ENCODE data around the gene SWT1. TPM values are rescaled to one million over a fixed set of nuclear protein-coding genes. Genes with fewer than 3 reads are reported as not detected.

SWT1 gene
- total RNA-seq, 2 donors from 2014 or later: 7.3 to 14.3 TPM

DNA sequence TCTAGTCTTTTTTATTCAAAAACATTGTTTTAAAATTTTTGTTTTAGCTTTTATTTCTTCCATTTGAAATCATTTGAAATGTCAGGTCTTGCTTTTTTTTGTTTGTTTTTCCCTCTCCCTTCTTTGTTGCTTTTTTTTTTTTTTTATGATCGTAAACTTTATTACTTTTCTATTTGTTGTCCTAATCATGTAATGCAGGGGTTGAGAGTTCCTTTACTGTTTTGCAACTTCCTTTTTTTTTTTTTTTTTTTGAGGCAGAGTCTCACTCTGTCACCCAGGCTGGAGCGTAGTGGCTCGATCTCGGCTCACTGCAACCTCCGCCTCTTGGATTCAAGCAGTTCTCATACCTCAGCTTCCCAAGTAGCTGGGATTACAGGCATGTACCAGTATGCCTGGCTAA, 135.3 kb downstream of the SWT1 start:
- no peak overlapping the region for H3K4me3 ChIP-seq
- intact Hi-C loops (cut with DNase I): no loop called here
- no peak overlapping the region for H3K27ac ChIP-seq
- no peaks in the 10 kb centered on the region for H3K9me3 ChIP-seq
- no peaks in the 10 kb centered on the region for H3K27me3 ChIP-seq (replicated peaks; ENCODE audit: insufficient read depth)
- 59% methylated on average over 5 of the region's 5 CpGs for WGBS
- H3K36me3 ChIP-seq: no peaks in the 10 kb centered on the region
- no peak for DNase-seq (ENCODE audit: low spot score)
- H3K4me1 ChIP-seq (replicated peaks): no peaks in the 10 kb centered on the region
- TF ChIP-seq, protein P1, sequence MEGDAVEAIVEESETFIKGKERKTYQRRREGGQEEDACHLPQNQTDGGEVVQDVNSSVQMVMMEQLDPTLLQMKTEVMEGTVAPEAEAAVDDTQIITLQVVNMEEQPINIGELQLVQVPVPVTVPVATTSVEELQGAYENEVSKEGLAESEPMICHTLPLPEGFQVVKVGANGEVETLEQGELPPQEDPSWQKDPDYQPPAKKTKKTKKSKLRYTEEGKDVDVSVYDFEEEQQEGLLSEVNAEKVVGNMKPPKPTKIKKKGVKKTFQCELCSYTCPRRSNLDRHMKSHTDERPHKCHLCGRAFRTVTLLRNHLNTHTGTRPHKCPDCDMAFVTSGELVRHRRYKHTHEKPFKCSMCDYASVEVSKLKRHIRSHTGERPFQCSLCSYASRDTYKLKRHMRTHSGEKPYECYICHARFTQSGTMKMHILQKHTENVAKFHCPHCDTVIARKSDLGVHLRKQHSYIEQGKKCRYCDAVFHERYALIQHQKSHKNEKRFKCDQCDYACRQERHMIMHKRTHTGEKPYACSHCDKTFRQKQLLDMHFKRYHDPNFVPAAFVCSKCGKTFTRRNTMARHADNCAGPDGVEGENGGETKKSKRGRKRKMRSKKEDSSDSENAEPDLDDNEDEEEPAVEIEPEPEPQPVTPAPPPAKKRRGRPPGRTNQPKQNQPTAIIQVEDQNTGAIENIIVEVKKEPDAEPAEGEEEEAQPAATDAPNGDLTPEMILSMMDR (IDR thresholded peaks at IDR 0.05): no peak
- TF ChIP-seq POLR2AphosphoS5 (IDR thresholded peaks at IDR 0.05) (no peak), POLR2A (IDR thresholded peaks at IDR 0.05) (no peak)

GRCh38 chr1:185293967-185294542, 137.1 kb downstream of the SWT1 start:
- Histone ChIP-seq H3K4me1 (replicated peaks) (no peaks in the 10 kb centered on the region), H3K27ac (no peak overlapping the region), H3K4me3 (no peak overlapping the region), H3K36me3 (no peaks in the 10 kb centered on the region), H3K9me3 (no peaks in the 10 kb centered on the region), H3K27me3 (replicated peaks; ENCODE audit: insufficient read depth) (no peaks in the 10 kb centered on the region)
- no peak for TF ChIP-seq POLR2A (IDR thresholded peaks at IDR 0.05)
- no peak for TF ChIP-seq POLR2AphosphoS5 (IDR thresholded peaks at IDR 0.05)
- TF ChIP-seq, protein P1 (IDR thresholded peaks at IDR 0.05): no peak
- intact Hi-C loops (cut with DNase I): no loop called here
- no peak for DNase-seq (ENCODE audit: low spot score)
- WGBS: 100% methylated on average over 1 of the region's 1 CpG

GRCh38 chr1:185295091-185295490, 138.1 kb downstream of the SWT1 start:
- Histone ChIP-seq H3K27ac (no peak overlapping the region), H3K4me1 (replicated peaks) (no peaks in the 10 kb centered on the region), H3K4me3 (no peak overlapping the region), H3K36me3 (peaks cover 0 to 8% of the 10 kb centered on the region in 2 donors), H3K9me3 (no peaks in the 10 kb centered on the region), H3K27me3 (replicated peaks; ENCODE audit: insufficient read depth) (no peaks in the 10 kb centered on the region)
- intact Hi-C loops (cut with DNase I): no loop called here
- no peak for DNase-seq (ENCODE audit: low spot score)
- TF ChIP-seq POLR2A (IDR thresholded peaks at IDR 0.05) (no peak), POLR2AphosphoS5 (IDR thresholded peaks at IDR 0.05) (no peak)
- TF ChIP-seq, protein P1 (IDR thresholded peaks at IDR 0.05): no peak

DNA sequence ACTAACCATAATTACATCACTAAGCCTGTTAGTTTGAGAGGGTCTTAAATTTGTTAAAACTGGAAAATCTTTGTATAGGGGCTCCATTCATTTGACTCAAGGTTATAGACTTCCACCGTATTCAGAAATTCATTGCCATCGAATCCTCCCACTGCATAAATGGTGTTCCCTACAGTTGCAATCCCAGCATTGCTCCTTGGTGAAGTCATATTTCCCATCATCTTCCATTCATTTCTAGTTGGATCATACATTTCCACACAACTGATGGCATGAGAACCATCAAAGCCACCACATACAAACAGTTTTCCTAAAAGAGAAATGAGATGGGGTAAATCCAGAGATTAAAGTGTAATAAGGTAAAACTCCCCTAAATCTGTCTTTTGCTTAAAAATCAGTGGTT, 141.0 kb downstream of the SWT1 start:
- TF ChIP-seq POLR2AphosphoS5 (IDR thresholded peaks at IDR 0.05) (no peak), POLR2A (IDR thresholded peaks at IDR 0.05) (no peak)
- TF ChIP-seq, protein P1 (IDR thresholded peaks at IDR 0.05): no peak
- Histone ChIP-seq H3K36me3 (peaks cover 0 to 11% of the 10 kb centered on the region in 2 donors), H3K27ac (no peak overlapping the region), H3K27me3 (replicated peaks; ENCODE audit: insufficient read depth) (no peaks in the 10 kb centered on the region), H3K9me3 (no peaks in the 10 kb centered on the region), H3K4me1 (replicated peaks) (no peaks in the 10 kb centered on the region), H3K4me3 (no peak overlapping the region)
- no peak for DNase-seq (ENCODE audit: low spot score)
- WGBS: 91% methylated on average over 2 of the region's 2 CpGs
- intact Hi-C loops (cut with DNase I): no loop called here

DNA sequence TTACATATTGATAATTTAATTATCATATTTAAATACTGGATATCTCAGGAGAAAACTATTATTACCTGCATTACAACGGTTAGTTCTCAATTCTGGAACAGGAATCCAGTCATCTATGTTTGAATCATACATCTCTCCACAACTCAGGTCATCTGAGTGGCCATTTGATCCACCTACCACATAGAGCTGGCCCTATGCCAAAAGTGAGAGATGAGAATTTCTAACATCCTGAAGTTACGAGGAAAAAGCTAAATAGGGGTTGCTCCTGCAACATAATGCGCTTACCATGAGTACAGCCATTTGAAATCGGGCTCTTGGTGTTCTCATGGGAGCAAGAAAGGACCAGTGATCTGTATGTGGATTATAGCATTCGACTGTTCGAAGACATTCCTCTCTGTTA, 143.2 kb downstream of the SWT1 start:
- intact Hi-C loops (cut with DNase I): no loop called here
- H3K4me3 ChIP-seq: no peak overlapping the region
- peaks cover 0 to 11% of the 10 kb centered on the region in 2 donors for H3K36me3 ChIP-seq
- TF ChIP-seq POLR2A (IDR thresholded peaks at IDR 0.05): no peak
- TF ChIP-seq POLR2AphosphoS5 (IDR thresholded peaks at IDR 0.05): no peak
- TF ChIP-seq, protein P1 (IDR thresholded peaks at IDR 0.05): no peak
- 90% methylated on average over 6 of the region's 6 CpGs for WGBS
- no peak overlapping the region for H3K27ac ChIP-seq
- H3K27me3 ChIP-seq (replicated peaks; ENCODE audit: insufficient read depth): no peaks in the 10 kb centered on the region
- no peaks in the 10 kb centered on the region for H3K9me3 ChIP-seq
- H3K4me1 ChIP-seq (replicated peaks): no peaks in the 10 kb centered on the region
- DNase-seq (ENCODE audit: low spot score): no peak

Data from prostate gland (tissue), 2 donors.